Right lobe of liver (tissue), 4 donors: ENCODE data around the gene FMNL2.

Source experiments
- CTCF ChIP-seq, 4 donors: fragments of 200-600 bp in 3 of 4; fragments of 450-650 bp in 1 of 4; IDR thresholded peaks; one replicate each; pipeline versions ENCODE4 v1.5.1 to v1.8.0; 2016 to 2022; ENCODE audit warnings: antibody characterized with exemption in 4 of 4, mild to moderate bottlenecking in 2 of 4
- POLR2A ChIP-seq: fragments of 450-650 bp; IDR thresholded peaks from one replicate; pipeline ENCODE4 v1.6.1; 2017; ENCODE audit warnings: antibody characterized with exemption, mild to moderate bottlenecking
- donor health status: DM: no; HTN: no; CAD: no.
- donor health status: DM: no; HTN: no; CAD: no.
- donor health status: DM: no; HTN: yes; CAD: no.

DNA sequence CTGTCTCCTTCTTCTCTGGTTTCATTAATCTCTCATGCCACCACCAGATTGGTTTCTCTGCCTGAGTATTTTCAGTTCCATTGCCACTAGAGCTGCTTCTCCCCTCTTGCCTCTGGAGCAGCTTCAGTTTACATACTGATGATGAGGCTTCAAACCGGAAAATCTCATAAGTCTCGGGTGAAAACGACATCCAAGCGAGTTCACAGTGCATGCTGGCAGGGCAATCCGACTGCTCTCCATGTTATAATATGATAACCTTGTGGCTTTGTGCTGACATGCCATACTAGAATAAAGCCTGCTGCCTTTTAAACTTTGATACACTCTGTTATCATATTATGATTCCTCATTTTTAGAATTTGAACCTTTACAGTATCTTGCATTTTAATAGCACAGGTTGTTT, 228.8 kb downstream of the FMNL2 start:
- TF ChIP-seq CTCF (IDR thresholded peaks at IDR 0.05) (no peak), POLR2A (no peak)
